HFFc6 (cell line): ENCODE measurements around the gene GAS2L3. TPM values are rescaled to one million over a fixed set of nuclear protein-coding genes. Genes with fewer than 3 reads are reported as not detected.
"Not testable (repeated sequence)": the region's sequence is repeated elsewhere in the genome, so short reads cannot be mapped to it uniquely, and the experiment has no call there.

ENCODE experiments used
- DNase-seq: peaks from one replicate; pipeline ENCODE4 v3.0.0-alpha.2; 2018
- H3K27ac Mint-ChIP-seq: 2 replicates; pipeline ENCODE4 v1.8.0; 2020; ENCODE audit warnings: mild to moderate bottlenecking, mixed read lengths
- H3K27me3 Mint-ChIP-seq: 2 replicates; pipeline ENCODE4 v1.8.0; 2021; ENCODE audit warnings: mild to moderate bottlenecking, moderate library complexity, mixed read lengths; ENCODE audit not compliant: insufficient read depth
- H3K36me3 Mint-ChIP-seq: 2 replicates; pipeline ENCODE4 v1.8.0; 2021; ENCODE audit warnings: low read depth, mixed read lengths
- H3K4me1 Mint-ChIP-seq: 2 replicates; pipeline ENCODE4 v1.8.0; 2020; ENCODE audit warnings: low read depth, mixed read lengths
- H3K4me3 Mint-ChIP-seq: 2 replicates; pipeline ENCODE4 v1.8.0; 2020; ENCODE audit warnings: mild to moderate bottlenecking, moderate library complexity, mixed read lengths
- H3K9me3 Mint-ChIP-seq: 2 replicates; pipeline ENCODE4 v1.8.0; 2020; ENCODE audit warnings: mild to moderate bottlenecking, mixed read lengths
- CTCF ChIP-seq: fragments of 200-600 bp; sonication (generic); IDR thresholded peaks from 2 replicates; pipeline ENCODE4 v1.5.0; 2021; ENCODE audit warnings: antibody characterized with exemption, mild to moderate bottlenecking
- total RNA-seq, 6 experiments: library from RNA; stranded (reverse); fragmentation: NEBNext Ultra II Directional; extraction: Animal tissue kit (Norgen Biotek cat#: 25700); gene quantifications; 2 replicates in 1 of 6; 3 replicates in 5 of 6; pipeline ENCODE4 v1.2.3, GENCODE V29; 2021

The GAS2L3 gene
- total RNA-seq, 6 experiments from 2014 or later: 10.0 to 25.2 (median 22.8) TPM

GRCh38 chr12:100593490-100593889 is 20.0 kb downstream of the GAS2L3 start:
- Mint-ChIP-seq H3K4me3 (peak overlapping the region; percentile 81), H3K36me3 (peaks cover 16% of the 10 kb centered on the region; the same call in 1 of the 2 replicates), H3K4me1 (peaks cover 29% of the 10 kb centered on the region), H3K9me3 (peaks cover 9% of the 10 kb centered on the region), H3K27me3 (no peaks in the 10 kb centered on the region), H3K27ac (peak overlapping the region; percentile 72)
- no peak for TF ChIP-seq CTCF
- no peak for DNase-seq

GRCh38 chr12:100601626-100602025 is 28.1 kb downstream of the GAS2L3 start:
- Mint-ChIP-seq H3K27ac (no peak overlapping the region), H3K36me3 (peaks cover 19% of the 10 kb centered on the region; the same call in 1 of the 2 replicates), H3K9me3 (no peaks in the 10 kb centered on the region), H3K27me3 (no peaks in the 10 kb centered on the region; the same call in 1 of the 2 replicates), H3K4me1 (no peaks in the 10 kb centered on the region), H3K4me3 (no peak overlapping the region)
- no peak for TF ChIP-seq CTCF
- no peak for DNase-seq

GRCh38 chr12:100602997-100603396 is 29.5 kb downstream of the GAS2L3 start:
- not testable (repeated sequence) for H3K9me3 Mint-ChIP-seq, H3K27ac Mint-ChIP-seq, H3K4me1 Mint-ChIP-seq, H3K27me3 Mint-ChIP-seq, DNase-seq, H3K4me3 Mint-ChIP-seq
- H3K36me3 Mint-ChIP-seq: peaks cover 30% of the 10 kb centered on the region

GRCh38 chr12:100608776-100609175 is 35.3 kb downstream of the GAS2L3 start:
- no peak overlapping the region; the same call in 1 of the 2 replicates for H3K27ac Mint-ChIP-seq
- no peak overlapping the region for H3K4me3 Mint-ChIP-seq
- H3K27me3 Mint-ChIP-seq: no peaks in the 10 kb centered on the region
- peaks cover 17% of the 10 kb centered on the region for H3K4me1 Mint-ChIP-seq
- peaks cover 24% of the 10 kb centered on the region for H3K36me3 Mint-ChIP-seq
- TF ChIP-seq CTCF: no peak
- H3K9me3 Mint-ChIP-seq: no peaks in the 10 kb centered on the region
- DNase-seq: no peak

GRCh38 chr12:100610666-100611430 is 37.4 kb downstream of the GAS2L3 start:
- H3K27me3 Mint-ChIP-seq: no peaks in the 10 kb centered on the region; the same call in 1 of the 2 replicates
- peaks cover 28% of the 10 kb centered on the region for H3K36me3 Mint-ChIP-seq
- peak overlapping the region; percentile 40 for H3K27ac Mint-ChIP-seq
- peak; percentile 26 for DNase-seq
- no peak overlapping the region for H3K4me3 Mint-ChIP-seq
- TF ChIP-seq CTCF: no peak
- H3K4me1 Mint-ChIP-seq: peaks cover 17% of the 10 kb centered on the region
- H3K9me3 Mint-ChIP-seq: no peaks in the 10 kb centered on the region

- peaks cover 13% of the 10 kb centered on the region for H3K36me3 Mint-ChIP-seq
- no peak for DNase-seq
- no peak overlapping the region for H3K27ac Mint-ChIP-seq
- no peaks in the 10 kb centered on the region for H3K9me3 Mint-ChIP-seq
- no peak for TF ChIP-seq CTCF
- H3K4me1 Mint-ChIP-seq: peaks cover 17% of the 10 kb centered on the region
- no peak overlapping the region for H3K4me3 Mint-ChIP-seq
- no peaks in the 10 kb centered on the region; the same call in 1 of the 2 replicates for H3K27me3 Mint-ChIP-seq
Measured at GRCh38 chr12:100612606-100613005, 39.1 kb downstream of the GAS2L3 start.
